Muscle layer of duodenum (tissue), 2 donors: ENCODE results near the gene RRAS2.

Source experiments
- H3K27ac ChIP-seq: one replicate; pipeline ENCODE4 v1.7.0; 2013; ENCODE audit warnings: mild to moderate bottlenecking, low read length
- H3K27me3 ChIP-seq: one replicate; pipeline ENCODE4 v1.7.0; 2013; ENCODE audit warnings: low read depth, mild to moderate bottlenecking, control low read depth, low read length
- H3K36me3 ChIP-seq, 2 donors: one replicate each; pipeline ENCODE4 v1.7.0; 2013; ENCODE audit warnings: low read length in 2 of 2, control low read depth in 1 of 2, mild to moderate bottlenecking in 1 of 2; ENCODE audit not compliant: insufficient read depth in 2 of 2, control insufficient read depth in 1 of 2
- H3K4me1 ChIP-seq, 2 donors: one replicate each; pipeline ENCODE4 v1.7.0; 2013; ENCODE audit warnings: low read length in 2 of 2, mild to moderate bottlenecking in 2 of 2, control low read depth in 1 of 2, moderate library complexity in 1 of 2; ENCODE audit not compliant: insufficient read depth in 2 of 2, control insufficient read depth in 1 of 2
- H3K4me3 ChIP-seq, 2 donors: one replicate each; pipeline ENCODE4 v1.7.0; 2013; ENCODE audit warnings: low read length in 2 of 2, low read depth in 1 of 2, mild to moderate bottlenecking in 1 of 2
- H3K9me3 ChIP-seq, 2 donors: one replicate each; pipeline ENCODE4 v1.7.0; 2013; ENCODE audit warnings: low read length in 2 of 2, control low read depth in 1 of 2, mild to moderate bottlenecking in 1 of 2; ENCODE audit not compliant: control insufficient read depth in 1 of 2
- donor health status: healthy.

The RRAS2 gene

DNA sequence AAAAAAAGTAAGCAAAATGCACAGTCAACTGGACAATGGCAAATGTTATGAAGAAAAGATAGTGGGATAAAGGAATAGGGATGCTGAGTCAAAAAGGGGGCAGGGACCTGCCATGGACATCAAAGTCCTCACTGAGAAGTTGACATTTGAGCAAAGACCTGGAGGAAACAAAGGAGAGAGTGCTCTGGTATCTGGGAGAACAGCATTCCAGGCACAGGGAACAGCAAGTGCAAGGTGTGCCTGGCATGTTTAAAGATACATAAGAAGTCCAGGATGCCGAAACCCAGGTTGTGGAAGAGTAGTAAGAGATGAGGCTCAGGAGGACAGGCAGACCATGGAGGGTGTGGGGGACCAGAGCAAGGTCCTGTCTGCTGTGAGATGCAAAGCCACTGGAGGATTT is 123.3 kb downstream of the RRAS2 start:
- peaks cover 0 to 3% of the 10 kb centered on the region in 2 donors for H3K4me1 ChIP-seq
- no peak overlapping the region for H3K4me3 ChIP-seq
- H3K27me3 ChIP-seq = no peaks in the 10 kb centered on the region
- H3K9me3 ChIP-seq = no peaks in the 10 kb centered on the region
- H3K36me3 ChIP-seq = no peaks in the 10 kb centered on the region
- H3K27ac ChIP-seq = no peak overlapping the region

DNA sequence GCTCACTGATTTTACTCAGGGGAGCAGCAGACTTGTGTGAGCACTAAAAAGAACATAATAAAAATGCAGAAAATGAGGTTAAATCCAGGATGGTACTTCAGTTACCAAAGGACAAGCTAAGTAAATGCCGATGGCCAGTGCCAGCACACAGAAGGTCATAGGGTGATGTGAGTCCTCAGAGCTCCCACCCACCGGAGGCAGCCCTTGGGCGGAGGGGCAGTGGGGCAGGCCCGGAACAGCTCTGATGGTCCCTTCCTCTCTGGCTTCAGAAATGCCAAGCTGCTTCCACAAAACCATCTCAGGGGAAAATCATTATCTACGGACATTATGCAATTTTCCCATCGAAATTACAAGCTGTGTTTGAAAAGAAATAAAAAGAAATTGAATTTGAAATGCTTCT is 124.5 kb downstream of the RRAS2 start:
- no peaks in the 10 kb centered on the region for H3K36me3 ChIP-seq
- H3K4me1 ChIP-seq = peaks cover 0 to 3% of the 10 kb centered on the region in 2 donors
- no peaks in the 10 kb centered on the region for H3K27me3 ChIP-seq
- no peak overlapping the region for H3K4me3 ChIP-seq
- no peaks in the 10 kb centered on the region for H3K9me3 ChIP-seq
- no peak overlapping the region for H3K27ac ChIP-seq

DNA sequence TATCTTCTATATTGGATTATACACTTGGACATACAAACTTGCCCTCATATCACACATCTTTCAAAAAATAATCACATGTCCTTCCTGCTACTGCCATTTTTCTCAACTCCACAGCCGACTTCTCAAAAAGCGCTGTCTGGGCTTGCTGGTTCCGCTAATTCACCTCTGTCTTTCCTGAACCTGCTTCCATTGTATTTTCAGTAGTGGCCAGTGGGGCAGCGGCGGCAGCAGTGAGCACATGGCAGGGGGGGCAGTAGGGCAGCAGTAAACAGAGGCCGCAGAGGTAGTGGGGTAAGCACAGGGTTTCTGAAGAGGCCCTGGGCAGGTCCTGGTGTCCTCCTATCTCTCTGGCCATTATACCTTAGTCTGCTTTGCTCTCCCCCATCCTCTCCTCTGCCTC is 126.3 kb downstream of the RRAS2 start:
- peaks cover 0 to 3% of the 10 kb centered on the region in 2 donors for H3K4me1 ChIP-seq
- no peak overlapping the region for H3K27ac ChIP-seq
- H3K4me3 ChIP-seq = no peak overlapping the region
- H3K36me3 ChIP-seq = no peaks in the 10 kb centered on the region
- H3K9me3 ChIP-seq = no peaks in the 10 kb centered on the region
- no peaks in the 10 kb centered on the region for H3K27me3 ChIP-seq

DNA sequence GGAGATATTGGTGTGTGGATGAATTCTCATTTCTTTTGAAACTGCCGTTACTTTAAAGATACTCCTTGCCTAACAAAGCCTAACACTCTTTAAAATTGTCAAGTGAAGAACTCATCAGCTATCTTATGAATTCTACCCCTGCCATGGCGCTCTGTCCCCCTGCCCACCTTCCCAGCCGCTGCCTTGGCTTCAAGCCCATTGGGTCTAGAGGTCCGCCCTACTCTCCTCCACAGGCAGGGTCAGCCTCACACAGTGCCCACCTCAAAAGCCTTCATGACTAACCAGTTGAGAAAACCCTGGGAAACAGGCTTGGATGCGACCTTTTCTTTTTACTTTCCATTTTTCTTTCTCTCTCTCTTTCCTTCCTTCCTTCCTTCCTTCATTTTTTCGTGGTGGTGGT is 128.6 kb downstream of the RRAS2 start:
- Histone ChIP-seq H3K9me3 (peaks cover 0 to 7% of the 10 kb centered on the region in 2 donors), H3K27ac (no peak overlapping the region), H3K36me3 (no peaks in the 10 kb centered on the region), H3K4me3 (no peak overlapping the region), H3K27me3 (no peaks in the 10 kb centered on the region), H3K4me1 (no peaks in the 10 kb centered on the region)

DNA sequence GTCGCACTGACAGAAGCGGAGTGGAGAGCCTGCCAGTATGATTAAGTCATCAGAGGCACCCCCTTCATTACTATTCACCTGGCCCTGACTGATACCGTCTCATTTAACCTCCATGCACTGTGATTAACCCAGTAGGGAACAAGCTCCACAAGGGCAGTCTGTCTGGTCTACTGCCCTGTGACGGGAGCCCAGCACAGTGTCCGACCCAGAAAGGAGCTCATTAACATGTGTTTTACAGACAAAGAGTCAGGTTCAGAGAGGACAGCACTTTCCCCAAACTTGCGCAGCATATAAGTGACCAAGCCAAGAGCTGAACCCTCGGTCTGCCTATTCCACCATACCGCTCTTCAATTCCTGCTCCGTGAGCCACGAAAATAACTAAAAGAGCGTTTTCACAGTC is 129.5 kb downstream of the RRAS2 start:
- no peak overlapping the region for H3K27ac ChIP-seq
- H3K4me1 ChIP-seq = peaks cover 0 to 5% of the 10 kb centered on the region in 2 donors
- no peaks in the 10 kb centered on the region for H3K27me3 ChIP-seq
- peaks cover 0 to 7% of the 10 kb centered on the region in 2 donors for H3K9me3 ChIP-seq
- H3K4me3 ChIP-seq = no peak overlapping the region
- no peaks in the 10 kb centered on the region for H3K36me3 ChIP-seq

DNA sequence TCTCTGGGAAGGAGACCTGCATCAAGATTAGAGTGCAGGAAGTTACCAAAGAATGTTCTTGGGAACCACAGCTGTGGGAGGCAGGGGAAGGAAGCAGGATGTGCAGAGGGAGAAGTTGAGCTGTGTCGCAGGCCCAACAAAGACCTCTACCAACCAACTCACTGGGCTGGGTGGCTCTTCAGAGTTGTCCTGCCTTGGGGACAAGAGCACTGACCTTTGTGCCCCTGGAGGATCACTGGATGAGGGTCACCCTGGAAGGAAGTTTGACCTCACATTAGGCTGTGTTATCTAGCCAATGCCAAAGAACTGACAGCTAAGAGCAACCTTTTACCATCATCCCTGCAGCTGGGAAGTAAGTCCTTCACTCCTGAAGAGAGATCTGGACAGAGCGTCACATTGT is 130.6 kb downstream of the RRAS2 start:
- H3K27ac ChIP-seq = no peak overlapping the region
- peaks cover 0 to 16% of the 10 kb centered on the region in 2 donors for H3K4me1 ChIP-seq
- no peak overlapping the region for H3K4me3 ChIP-seq
- H3K36me3 ChIP-seq = no peaks in the 10 kb centered on the region
- no peaks in the 10 kb centered on the region for H3K27me3 ChIP-seq
- peaks cover 0 to 7% of the 10 kb centered on the region in 2 donors for H3K9me3 ChIP-seq
